DMS53 treated with DMSO at 0.1 percent for 48 hours (cell line): ENCODE data around the gene FAM240B.

Source experiments
- DNase-seq: peaks from one replicate; lab custom pipeline; 2025; ENCODE audit not compliant: unreplicated experiment; lab: John Stamatoyannopoulos, UW

FAM240B gene

DNA sequence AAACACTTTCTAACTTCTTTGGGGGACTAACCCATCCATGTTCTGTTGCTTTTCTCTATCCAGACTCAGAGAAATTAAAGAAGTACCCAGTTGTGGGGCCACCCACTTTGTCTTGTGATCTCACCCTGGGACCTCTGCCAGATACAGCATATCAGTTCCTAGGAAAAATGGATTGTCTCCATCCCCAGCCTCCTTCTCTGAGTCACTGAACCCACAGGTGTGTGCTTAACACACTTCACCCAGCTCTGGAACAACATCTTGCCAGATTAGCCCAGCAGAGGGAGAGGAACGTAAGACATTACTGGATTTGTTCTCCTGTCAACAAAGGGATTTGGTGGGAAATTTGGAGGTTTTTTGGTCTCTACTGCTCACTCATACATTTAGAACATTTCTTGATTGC is 19.2 kb downstream of the FAM240B start:
- DNase-seq = no peak

DNA sequence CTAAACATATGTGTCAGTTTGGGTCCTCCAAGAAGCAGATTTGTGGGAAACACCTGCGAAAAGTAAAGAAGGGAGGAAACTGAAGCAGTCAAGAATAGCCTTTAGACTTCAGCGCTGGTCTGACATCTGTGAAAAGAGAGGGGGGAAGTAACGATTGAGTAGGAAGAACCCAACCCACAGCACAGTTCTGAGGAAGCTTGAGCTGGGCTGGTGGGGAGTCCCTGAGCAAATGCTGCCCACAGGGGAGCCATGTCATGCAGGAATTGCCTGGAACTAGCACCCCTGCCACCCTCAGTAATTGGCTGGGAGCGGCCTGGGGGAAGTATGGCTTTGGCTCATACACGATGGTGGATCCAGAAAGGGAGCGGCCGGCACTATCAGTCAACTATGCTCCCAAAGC is 20.6 kb downstream of the FAM240B start:
- no peak for DNase-seq

GRCh38 chr9:38697776-38698300 is 22.1 kb downstream of the FAM240B start:
- no peak for DNase-seq

DNA sequence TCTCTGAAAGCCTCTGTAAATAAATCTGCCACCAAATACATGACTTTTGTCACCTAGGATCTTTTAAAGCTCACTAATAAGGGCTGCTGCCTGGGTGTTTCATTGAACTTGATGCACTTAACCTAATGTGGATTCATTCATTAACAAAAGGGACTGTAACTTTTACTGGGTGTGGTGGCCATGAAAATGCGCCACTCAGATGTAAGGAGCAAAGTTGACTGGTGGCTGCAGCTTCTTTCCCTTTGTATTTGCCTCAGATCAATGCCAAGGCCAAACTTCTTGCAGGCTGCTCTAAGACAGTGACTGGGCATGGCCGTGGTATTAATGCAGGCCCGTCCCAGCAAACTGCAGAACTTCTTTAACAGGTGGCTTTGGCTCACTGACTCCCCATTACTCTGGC is 22.9 kb downstream of the FAM240B start:
- no peak for DNase-seq

DNA sequence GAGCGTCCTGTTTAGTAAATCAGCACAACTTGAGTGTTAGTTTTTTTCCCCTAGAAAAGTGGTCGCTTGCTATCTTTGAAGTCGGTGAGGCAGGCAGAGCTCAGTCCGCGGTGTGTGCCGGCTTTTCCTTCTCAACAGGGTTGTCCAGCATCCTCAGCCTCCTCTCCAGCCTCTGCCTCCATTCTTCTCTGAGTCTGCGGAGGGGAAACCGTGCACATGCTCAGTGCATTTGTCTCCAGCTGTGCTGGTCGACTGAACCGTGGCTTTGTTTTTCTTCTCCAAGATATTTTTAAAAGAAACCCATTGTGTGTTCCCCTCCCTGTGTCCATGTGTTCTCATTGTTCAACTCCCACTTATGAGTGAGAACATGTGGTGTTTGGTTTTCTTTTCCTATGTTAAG is 25.3 kb downstream of the FAM240B start:
- DNase-seq = no peak

GRCh38 chr9:38692707-38693106 is 27.2 kb downstream of the FAM240B start:
- DNase-seq = no peak

GRCh38 chr9:38690574-38690973 is 29.4 kb downstream of the FAM240B start:
- DNase-seq = no peak

GRCh38 chr9:38689678-38690077 is 30.3 kb downstream of the FAM240B start:
- no peak for DNase-seq

DNA sequence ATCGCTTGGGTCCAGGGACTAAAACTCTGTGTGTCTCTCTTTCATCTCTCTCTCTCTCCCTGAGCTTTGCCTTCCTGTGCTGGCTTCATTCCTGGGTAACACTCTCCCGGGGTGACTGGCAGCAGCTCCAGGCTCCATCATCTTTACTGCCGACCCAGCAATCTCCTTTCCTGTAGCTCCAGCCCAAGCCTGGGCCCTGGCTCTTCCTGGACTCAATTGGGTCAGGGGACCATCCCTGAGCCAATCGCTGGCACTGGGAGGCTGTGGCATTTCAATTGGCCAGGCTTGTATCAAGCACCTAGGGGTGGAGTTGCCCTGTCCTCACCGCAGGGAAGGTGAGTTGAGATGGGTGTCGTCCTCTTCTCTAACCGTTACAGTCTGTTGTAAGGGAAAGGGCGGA is 31.9 kb downstream of the FAM240B start:
- no peak for DNase-seq

GRCh38 chr9:38687389-38687842 is 32.5 kb downstream of the FAM240B start:
- DNase-seq = peak; percentile 65

DNA sequence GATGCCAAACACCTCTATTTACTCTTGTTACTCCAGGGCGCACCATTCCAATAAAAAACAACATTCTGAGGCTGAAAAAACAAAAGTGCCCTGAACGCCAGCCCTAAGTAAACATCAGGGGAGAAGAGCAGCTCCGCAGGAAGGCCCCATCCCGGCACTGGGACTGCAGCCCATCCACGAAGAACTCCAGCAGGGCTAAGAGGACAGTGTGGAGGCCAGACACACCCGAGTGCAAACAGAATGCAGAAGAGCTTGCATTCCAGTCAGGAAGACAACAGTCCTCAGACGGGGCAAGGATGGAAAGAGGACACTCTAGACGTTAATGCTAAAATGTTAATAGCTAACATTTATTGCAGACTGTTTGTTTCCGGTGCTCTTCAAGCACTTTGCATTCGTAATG is 33.0 kb downstream of the FAM240B start:
- DNase-seq = no peak

DNA sequence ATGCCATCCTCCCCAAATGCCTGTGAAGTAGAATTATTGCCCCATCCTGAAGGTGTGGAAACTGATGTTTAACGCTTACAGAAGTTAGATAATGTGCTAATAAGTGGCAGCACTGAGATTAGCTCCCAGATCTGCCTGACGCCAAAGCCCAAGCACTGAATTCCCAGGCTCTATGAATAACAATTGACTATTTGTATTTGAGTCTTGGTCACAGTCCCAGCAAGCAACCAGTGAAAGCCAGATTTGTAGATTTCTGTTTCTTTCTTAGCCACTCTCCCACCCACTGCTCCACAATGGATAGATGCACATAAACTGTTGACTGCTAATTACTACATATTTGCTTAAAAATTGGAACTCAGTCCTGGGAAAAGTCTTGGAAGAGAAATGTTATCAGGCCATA is 34.4 kb downstream of the FAM240B start:
- DNase-seq = no peak

- DNase-seq = no peak
These were observed 36.6 kb downstream of the FAM240B start for GRCh38 chr9:38683336-38683735.

DNA sequence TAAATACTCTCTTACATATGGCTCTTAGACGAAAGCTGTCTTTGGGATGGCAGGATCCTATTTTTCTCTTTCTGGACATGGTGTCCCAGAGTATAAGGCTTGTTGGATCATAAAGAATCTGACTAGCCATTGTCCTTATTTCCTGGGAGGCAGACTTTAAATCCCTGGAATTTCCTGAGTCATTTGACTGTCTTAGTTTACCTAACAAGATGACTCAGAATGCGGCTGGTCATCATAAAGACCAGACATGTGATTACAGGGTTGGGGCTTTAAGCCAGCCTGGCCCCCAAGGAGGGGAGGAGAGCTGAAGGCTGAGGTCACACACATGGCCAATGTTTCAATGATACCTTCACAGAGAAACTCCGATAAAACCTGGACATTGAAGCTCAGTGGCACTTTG is 37.2 kb downstream of the FAM240B start:
- peak; percentile 40 for DNase-seq

- no peak for DNase-seq
These were observed 38.1 kb downstream of the FAM240B start for GRCh38 chr9:38681747-38682227.

DNA sequence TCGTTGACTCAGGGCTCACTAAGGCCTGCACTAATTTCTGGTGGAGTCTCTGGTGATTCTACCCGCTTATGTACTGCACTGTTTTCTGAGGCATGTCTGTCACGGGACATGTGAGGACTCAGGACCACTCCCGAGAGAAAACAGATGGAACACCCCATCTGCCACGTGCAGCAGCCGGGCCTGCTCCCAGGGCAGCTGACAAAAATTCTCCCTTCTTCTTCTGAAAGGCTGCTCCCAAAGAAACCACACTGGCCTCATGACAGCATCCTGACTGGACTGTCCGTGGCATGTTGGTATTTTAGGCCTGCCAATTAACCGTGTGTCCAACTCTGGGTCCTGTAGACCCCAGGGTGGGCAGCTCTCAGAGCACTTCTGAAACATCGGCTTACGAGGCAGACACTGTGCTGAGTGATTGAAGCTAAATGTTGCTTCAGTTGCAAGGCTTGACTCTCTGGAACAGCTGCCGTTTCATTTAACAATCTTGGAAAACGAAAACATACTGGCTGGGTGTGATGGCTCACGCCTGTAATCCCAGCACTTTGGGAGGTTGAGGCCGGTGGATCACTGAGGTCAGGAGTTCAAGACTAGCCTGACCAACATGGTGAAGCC is 39.0 kb downstream of the FAM240B start:
- no peak for DNase-seq

- no peak for DNase-seq
These were observed 42.2 kb downstream of the FAM240B start for GRCh38 chr9:38677660-38678303.

GRCh38 chr9:38675831-38676230 is 44.1 kb downstream of the FAM240B start:
- no peak for DNase-seq

DNA sequence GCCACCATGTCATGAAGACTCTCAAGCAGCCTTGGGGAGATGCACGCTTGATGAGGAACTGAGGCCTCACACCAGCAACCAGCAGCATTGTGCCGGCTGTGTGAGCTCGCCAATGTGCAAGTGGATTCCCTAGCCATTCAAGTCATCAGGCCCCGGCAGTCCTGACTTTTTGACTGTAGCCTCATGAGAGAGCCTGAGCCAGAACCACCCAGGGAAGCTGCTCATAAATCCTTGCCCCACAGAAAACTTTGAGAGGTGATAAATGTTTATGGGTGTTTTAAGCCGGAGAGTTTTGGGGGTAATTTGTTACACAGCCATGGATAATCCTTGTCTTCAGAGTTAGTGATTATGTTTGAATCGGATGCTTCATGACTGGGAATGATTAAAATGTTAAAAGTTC is 44.7 kb downstream of the FAM240B start:
- no peak for DNase-seq

- DNase-seq = no peak
These were observed 46.3 kb downstream of the FAM240B start for GRCh38 chr9:38673399-38674193.

DNA sequence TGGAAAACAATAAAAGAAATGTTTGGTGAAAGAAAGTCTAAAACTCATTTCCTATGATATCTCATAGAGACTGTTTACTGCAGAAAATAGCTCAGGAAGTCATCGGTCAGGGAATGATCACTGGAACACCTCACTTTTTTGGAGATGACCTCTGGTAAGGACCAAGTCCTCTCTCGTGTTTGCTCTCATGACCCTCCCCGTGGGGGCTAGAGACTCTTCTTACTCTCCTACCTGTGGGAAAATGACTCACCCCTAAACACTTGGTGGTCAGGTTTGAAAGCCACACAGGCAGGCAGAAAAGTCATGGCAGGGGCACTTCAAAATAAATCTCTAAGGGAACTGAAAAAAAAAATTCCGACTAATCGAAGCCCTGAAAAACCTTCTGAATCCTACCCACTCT is 48.2 kb downstream of the FAM240B start:
- DNase-seq = no peak

GRCh38 chr9:38671372-38671731 is 48.6 kb downstream of the FAM240B start:
- DNase-seq = peak; percentile 7
